Measurements from ENCODE around the gene H2AZ1.

The H2AZ1 gene

GRCh38 chr4:99946356-99947189, 3.5 kb downstream of the H2AZ1 start, which contains the start of gene DNAJB14:
Gene DNAJB14, minus strand, starts transcription at chr4:99946618. Its CDS starts 47 bp downstream, at chr4:99946571.
- DNase-seq (ENCODE audit: low spot score): peak; percentile 85
- peak; percentile 4 for TF ChIP-seq CTCF (IDR thresholded peaks at IDR 0.05; ENCODE audit: extremely low read depth, insufficient read depth, missing control alignments)
- in situ Hi-C loops (cut with MboI; ENCODE audit: low pct_unique_long_range_greater_than_20kb, low sequenced_read_pairs, unreplicated experiment): loop anchor here (10.0 kb wide), 1 partner anchor 132 kb away; the partner anchor contains the start of gene DAPP1

GRCh38 chr4:99945718-99946355, 4.2 kb downstream of the H2AZ1 start:
- peak; percentile 26 for DNase-seq (ENCODE audit: low spot score)

GRCh38 chr4:99943904-99944437, 6.1 kb downstream of the H2AZ1 start:
- DNase-seq (ENCODE audit: low spot score): no peak
- no peak for TF ChIP-seq CTCF (IDR thresholded peaks at IDR 0.05; ENCODE audit: extremely low read depth, insufficient read depth, missing control alignments)
- in situ Hi-C loops (cut with MboI; ENCODE audit: low pct_unique_long_range_greater_than_20kb, low sequenced_read_pairs, unreplicated experiment): loop anchor here (10.0 kb wide), 1 partner anchor 129 kb away; the partner anchor contains the start of gene DAPP1

More at GRCh38 chr4:99945718-99946355, 4.2 kb downstream of the H2AZ1 start:
- TF ChIP-seq CTCF (IDR thresholded peaks at IDR 0.05; ENCODE audit: extremely low read depth, insufficient read depth, missing control alignments): no peak
- in situ Hi-C loops (cut with MboI; ENCODE audit: low pct_unique_long_range_greater_than_20kb, low sequenced_read_pairs, unreplicated experiment): loop anchor here (10.0 kb wide), 1 partner anchor 131 kb away; the partner anchor contains the start of gene DAPP1

- in situ Hi-C loops (cut with MboI; ENCODE audit: low pct_unique_long_range_greater_than_20kb, low sequenced_read_pairs, unreplicated experiment): no loop called here
These were observed 11.8 kb downstream of the H2AZ1 start for GRCh38 chr4:99938243-99938753.

DNA sequence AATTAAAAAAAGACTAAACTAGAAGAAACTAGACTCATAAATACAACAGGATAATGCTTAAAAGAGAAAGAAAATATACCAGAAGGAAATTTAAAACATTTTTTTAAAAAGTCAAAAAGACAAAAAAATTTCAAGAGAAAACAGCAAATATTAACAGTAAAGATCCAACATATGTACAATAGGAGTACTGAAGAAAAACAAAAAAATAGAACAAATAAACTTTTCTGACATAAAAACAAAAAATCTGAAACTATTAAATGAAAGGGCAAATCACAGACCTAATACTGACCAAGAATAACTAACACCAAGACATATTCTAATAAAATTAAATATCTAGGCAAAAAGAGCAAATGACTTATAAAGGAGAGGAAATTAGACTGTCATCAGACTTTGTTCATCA, 15.2 kb downstream of the H2AZ1 start:
- in situ Hi-C loops (cut with MboI; ENCODE audit: low pct_unique_long_range_greater_than_20kb, low sequenced_read_pairs, unreplicated experiment): no loop called here
- no peak for DNase-seq (ENCODE audit: low spot score)
- no peak for TF ChIP-seq CTCF (IDR thresholded peaks at IDR 0.05; ENCODE audit: extremely low read depth, insufficient read depth, missing control alignments)

More at GRCh38 chr4:99938243-99938753, 11.8 kb downstream of the H2AZ1 start:
- TF ChIP-seq CTCF (IDR thresholded peaks at IDR 0.05; ENCODE audit: extremely low read depth, insufficient read depth, missing control alignments): no peak
- DNase-seq (ENCODE audit: low spot score): no peak

- no peak for DNase-seq (ENCODE audit: low spot score)
- in situ Hi-C loops (cut with MboI; ENCODE audit: low pct_unique_long_range_greater_than_20kb, low sequenced_read_pairs, unreplicated experiment): no loop called here
These were observed 22.5 kb downstream of the H2AZ1 start for GRCh38 chr4:99927566-99927965.

More at GRCh38 chr4:99927566-99927965, 22.5 kb downstream of the H2AZ1 start:
- no peak for TF ChIP-seq CTCF (IDR thresholded peaks at IDR 0.05; ENCODE audit: extremely low read depth, insufficient read depth, missing control alignments)

Data from GM13977 (cell line).